Activated T-helper 17 cell treated with anti-CD3 and anti-CD28 coated beads, Interleukin-2, amount 50 U/mL, for 72 hours (primary cell): ENCODE measurements around the gene HPRT1. TPM values are rescaled to one million over a fixed set of nuclear protein-coding genes. Genes with fewer than 3 reads are reported as not detected.

Experiments used
- ATAC-seq: fragments of 150-1000 bp; cut with Tn5 transposase; replicated peaks from 2 replicates; pipeline ENCODE4 v1.10.0; 2021; ENCODE audit warnings: mild to moderate bottlenecking, moderate library complexity
- H3K27ac Mint-ChIP-seq: one replicate; pipeline ENCODE4 v1.8.0; 2022; ENCODE audit warnings: mixed read lengths
- H3K27me3 Mint-ChIP-seq: one replicate; pipeline ENCODE4 v1.8.0; 2022; ENCODE audit warnings: mixed read lengths
- H3K36me3 Mint-ChIP-seq: one replicate; pipeline ENCODE4 v1.8.0; 2022; ENCODE audit warnings: low read depth, mild to moderate bottlenecking, mixed read lengths
- H3K4me1 Mint-ChIP-seq: one replicate; pipeline ENCODE4 v1.8.0; 2022; ENCODE audit warnings: mixed read lengths
- H3K4me3 Mint-ChIP-seq: one replicate; pipeline ENCODE4 v1.8.0; 2022; ENCODE audit warnings: mild to moderate bottlenecking, mixed read lengths
- H3K9me3 Mint-ChIP-seq: one replicate; pipeline ENCODE4 v1.8.0; 2022; ENCODE audit warnings: mixed read lengths
- total RNA-seq, 2 donors: library from RNA; stranded (reverse); gene quantifications; one replicate each; pipeline ENCODE4 v1.2.3, GENCODE V29; 2022

The HPRT1 gene
- total RNA-seq, 2 donors from 2014 or later, result 77.6 to 113 TPM

DNA sequence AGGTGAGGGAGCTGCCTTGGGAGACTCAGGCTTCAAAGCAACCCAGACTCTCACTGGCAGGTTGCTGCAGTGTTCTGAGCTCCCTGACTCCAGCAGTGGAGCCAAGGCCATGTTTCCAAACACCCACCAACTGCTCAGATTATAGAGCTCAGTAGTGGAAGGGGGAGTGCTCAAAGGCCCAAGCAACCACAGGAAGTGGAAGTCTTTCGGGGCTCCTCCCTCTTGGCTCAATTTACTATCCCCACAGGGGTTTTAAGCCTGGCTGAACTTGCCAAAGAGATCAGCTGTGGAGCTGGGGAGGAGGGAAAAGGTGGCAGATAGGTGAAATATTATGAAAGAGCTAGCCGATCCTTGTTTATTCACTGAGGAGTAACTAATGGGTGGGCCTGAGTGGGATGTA lies 82.5 kb downstream of the HPRT1 start:
- Mint-ChIP-seq H3K4me3 (no peak overlapping the region), H3K27ac (no peak overlapping the region), H3K4me1 (no peaks in the 10 kb centered on the region), H3K27me3 (peaks cover 4% of the 10 kb centered on the region), H3K36me3 (no peaks in the 10 kb centered on the region), H3K9me3 (no peaks in the 10 kb centered on the region)
- ATAC-seq, result no peak

DNA sequence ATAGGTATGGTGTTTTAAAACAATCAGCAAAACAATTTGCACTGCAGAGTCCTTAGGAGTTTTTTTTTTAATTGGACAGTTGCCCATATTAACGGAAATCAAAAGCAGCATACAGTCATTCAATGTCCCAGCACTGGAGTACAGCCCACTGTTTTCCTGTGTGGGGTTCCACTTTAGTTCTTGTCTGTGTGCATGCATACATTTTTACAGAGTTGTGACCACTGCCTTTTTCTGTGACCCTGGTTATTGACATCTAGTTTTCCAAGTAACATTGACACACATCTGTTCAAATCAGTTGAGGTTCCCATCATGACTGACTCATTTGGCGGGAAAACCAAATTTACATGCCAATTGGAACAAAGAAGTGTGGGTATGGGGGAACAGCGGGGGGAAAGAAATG lies 83.3 kb downstream of the HPRT1 start:
- Mint-ChIP-seq H3K9me3 (no peaks in the 10 kb centered on the region), H3K4me1 (peaks cover 2% of the 10 kb centered on the region), H3K4me3 (no peak overlapping the region), H3K36me3 (peaks cover under 1% of the 10 kb centered on the region), H3K27ac (no peak overlapping the region), H3K27me3 (peaks cover 6% of the 10 kb centered on the region)
- no peak for ATAC-seq

DNA sequence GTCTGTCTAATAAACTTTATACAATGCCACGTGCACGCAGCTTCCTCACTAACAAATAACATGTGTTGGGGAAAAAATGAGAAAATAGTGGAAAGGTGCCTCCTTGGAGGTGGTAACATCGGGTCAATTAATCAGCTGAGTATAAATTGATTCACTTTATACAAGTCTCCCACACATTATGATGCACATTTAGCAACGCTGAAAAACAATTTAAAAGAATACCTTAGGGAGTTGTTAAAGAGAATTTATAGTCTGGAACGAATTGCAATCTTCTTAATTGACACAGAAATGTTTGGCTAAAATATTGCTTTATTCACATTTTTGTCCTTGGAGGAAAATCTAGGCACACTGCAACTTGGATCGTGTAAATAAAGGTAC lies 84.2 kb downstream of the HPRT1 start:
- no peak overlapping the region for H3K4me3 Mint-ChIP-seq
- no peaks in the 10 kb centered on the region for H3K9me3 Mint-ChIP-seq
- ATAC-seq, result no peak
- H3K4me1 Mint-ChIP-seq, result peaks cover 5% of the 10 kb centered on the region
- peaks cover 9% of the 10 kb centered on the region for H3K36me3 Mint-ChIP-seq
- no peak overlapping the region for H3K27ac Mint-ChIP-seq
- H3K27me3 Mint-ChIP-seq, result peaks cover 14% of the 10 kb centered on the region

DNA sequence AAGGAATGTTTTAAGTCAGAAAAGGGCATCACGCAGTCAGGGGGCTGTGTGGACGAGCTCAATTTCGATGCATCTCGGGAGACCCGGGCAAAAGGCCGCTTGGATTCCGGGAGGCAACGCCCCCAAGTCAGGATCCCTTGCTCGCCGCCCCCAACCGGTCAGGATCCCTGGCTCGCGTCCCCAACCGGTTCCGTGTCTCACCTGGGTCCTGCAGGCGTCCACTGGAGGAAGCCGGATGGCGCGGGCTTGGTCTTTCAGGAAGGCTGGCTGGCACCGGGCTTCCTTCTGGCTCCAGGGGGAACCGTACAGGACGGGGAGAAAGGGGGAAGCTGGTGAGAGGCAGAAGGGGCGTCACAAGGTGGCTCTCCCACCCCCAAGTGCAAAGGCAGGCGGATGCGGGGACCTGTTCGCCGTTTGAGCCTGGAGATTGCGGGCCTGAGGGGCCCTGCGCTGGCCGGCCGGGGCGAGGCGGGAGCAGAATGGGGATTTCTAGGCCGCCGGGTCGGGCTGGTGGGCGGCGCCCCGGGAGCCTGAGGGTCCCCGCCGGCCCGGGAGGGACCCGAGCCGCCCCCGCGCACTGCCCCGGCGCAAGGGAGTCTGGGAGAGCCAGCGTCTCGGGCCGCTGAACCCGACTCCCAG lies 84.7 kb downstream of the HPRT1 start:
- Mint-ChIP-seq H3K36me3 (peaks cover 9% of the 10 kb centered on the region), H3K4me1 (peaks cover 5% of the 10 kb centered on the region), H3K4me3 (no peak overlapping the region), H3K27me3 (peaks cover 15% of the 10 kb centered on the region), H3K9me3 (no peaks in the 10 kb centered on the region), H3K27ac (no peak overlapping the region)
- ATAC-seq, result no peak

DNA sequence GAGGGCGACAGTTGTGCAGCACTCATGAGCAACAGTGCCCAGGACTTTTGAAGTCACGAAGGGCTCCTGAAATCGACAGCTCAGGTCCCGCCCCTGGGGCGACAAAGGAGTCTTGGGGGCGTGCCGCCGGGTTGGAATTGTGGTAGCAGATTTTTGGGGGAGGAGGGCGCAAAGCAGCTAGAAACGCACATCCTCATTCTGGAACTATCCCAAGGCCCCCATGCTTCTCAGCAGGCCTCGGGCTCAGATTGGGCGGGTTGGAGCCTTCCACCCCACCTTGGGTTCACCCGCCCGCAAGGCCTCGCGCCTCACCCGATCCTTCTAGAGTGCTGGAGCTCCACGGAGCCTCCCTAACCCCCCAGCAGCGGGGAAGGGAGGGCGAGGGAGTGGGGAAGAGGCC lies 85.5 kb downstream of the HPRT1 start:
- H3K9me3 Mint-ChIP-seq, result no peaks in the 10 kb centered on the region
- ATAC-seq, result no peak

DNA sequence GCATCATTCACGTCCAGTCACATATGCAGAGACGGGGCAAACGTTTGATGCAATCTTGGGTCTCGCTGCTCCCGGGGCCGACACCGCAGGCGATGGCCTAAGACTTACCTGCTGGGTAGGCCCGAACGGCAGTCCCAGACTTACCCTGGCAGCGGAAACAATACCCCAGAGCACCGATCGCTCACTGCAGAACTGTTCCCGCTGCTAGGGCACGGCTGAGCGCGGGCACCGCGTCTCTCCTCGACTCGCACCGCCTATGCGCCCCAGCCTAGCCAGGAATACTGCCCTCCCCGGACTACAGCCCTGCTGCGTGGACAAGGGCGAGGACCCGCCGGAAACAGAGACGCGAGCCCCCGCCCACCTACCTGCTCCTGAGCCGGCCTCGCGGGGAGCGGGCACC lies 86.2 kb downstream of the HPRT1 start:
- Mint-ChIP-seq H3K27ac (no peak overlapping the region), H3K36me3 (peaks cover 15% of the 10 kb centered on the region), H3K4me1 (peaks cover 11% of the 10 kb centered on the region), H3K4me3 (no peak overlapping the region), H3K27me3 (peaks cover 23% of the 10 kb centered on the region), H3K9me3 (no peaks in the 10 kb centered on the region)
- no peak for ATAC-seq

More for the DNA sequence above, 85.5 kb downstream of the HPRT1 start:
- peaks cover 22% of the 10 kb centered on the region for H3K27me3 Mint-ChIP-seq
- H3K36me3 Mint-ChIP-seq, result peaks cover 14% of the 10 kb centered on the region
- H3K4me3 Mint-ChIP-seq, result no peak overlapping the region
- peaks cover 10% of the 10 kb centered on the region for H3K4me1 Mint-ChIP-seq
- H3K27ac Mint-ChIP-seq, result no peak overlapping the region

DNA sequence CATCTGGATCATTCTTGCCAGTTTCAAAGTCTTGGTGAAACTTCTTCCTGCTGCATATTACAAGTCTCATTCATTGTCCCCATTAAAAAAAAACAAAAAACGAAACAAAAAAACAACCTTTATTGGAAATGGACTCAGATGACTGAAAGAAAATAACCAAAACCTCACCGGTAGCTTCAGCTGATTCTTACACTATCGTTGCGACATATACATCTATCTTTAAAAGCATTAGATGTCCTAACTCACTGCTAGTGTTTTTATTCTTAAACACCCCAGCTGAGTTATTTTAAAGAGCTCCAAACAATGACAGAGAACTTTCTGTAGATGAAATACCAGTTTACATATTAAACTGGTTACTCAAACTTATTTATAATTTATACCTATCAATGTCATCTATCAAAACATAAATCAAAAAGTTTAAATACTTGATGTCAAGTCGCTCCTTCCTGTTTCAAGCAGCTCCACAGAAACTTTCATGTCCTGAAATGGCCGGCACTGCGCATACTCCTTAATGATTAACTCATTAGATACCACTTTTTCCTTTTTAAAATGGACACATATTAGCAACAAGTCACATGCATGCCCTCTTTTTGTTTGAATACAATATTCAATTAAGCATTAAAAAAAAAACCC lies 87.2 kb downstream of the HPRT1 start:
- ATAC-seq, result no peak
- no peak overlapping the region for H3K27ac Mint-ChIP-seq
- H3K36me3 Mint-ChIP-seq, result peaks cover 15% of the 10 kb centered on the region
- H3K4me1 Mint-ChIP-seq, result peaks cover 11% of the 10 kb centered on the region
- H3K9me3 Mint-ChIP-seq, result no peaks in the 10 kb centered on the region
- no peak overlapping the region for H3K4me3 Mint-ChIP-seq
- H3K27me3 Mint-ChIP-seq, result peaks cover 23% of the 10 kb centered on the region

DNA sequence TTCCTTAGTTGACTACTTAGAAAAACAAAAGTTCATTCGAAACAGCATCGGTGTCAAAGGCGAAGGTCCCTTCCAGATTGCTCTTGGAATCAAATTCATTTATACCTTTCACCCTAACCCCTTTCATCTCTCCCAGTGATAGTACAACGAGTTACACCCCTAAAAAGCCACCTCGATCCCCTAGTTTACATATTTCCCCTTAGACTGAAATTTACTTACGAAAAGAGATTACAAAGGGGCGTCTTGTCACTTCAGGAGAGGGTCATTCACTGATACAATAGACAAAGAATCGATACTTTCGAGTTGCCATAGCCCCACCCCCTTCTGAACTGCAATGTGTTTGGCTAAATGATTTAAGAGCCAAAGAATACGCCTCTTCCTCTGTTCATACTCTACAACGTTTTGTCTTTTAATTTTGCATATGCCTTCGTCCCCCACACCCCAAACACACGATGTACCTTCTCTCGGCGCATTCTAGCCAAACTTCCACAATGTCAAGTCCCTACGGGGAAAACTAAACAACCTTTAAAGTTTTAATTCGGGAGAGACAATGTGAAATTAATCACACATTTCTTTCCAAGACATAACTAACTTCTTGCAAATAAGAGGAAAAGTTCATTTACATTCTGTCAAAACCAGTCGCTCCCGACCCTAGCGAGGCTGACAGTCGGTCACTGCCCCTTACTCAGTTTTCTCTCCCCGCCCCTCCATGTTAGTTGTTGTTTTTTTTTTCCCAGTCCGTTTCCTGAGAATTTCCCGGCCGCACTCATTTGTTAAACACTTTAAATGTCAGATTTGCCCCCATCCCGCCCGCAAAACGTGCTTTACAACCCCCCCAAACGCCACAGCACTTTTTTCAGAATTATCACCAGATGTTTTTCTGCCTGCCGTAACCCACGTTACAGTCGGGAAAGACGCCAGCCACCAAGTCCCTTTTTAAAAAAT lies 88.6 kb downstream of the HPRT1 start:
- H3K9me3 Mint-ChIP-seq, result no peaks in the 10 kb centered on the region
- no peak for ATAC-seq
- peaks cover 15% of the 10 kb centered on the region for H3K36me3 Mint-ChIP-seq
- H3K27me3 Mint-ChIP-seq, result peaks cover 19% of the 10 kb centered on the region
- H3K4me1 Mint-ChIP-seq, result peaks cover 11% of the 10 kb centered on the region
- H3K4me3 Mint-ChIP-seq, result peak overlapping the region; percentile 77
- peak overlapping the region; percentile 75 for H3K27ac Mint-ChIP-seq

Other genes with a start within 250 kb of the HPRT1 start
- not detected for gene CCDC160, start 223.0 kb upstream of the HPRT1 start, total RNA-seq
- gene PHF6, start 86.9 kb upstream of the HPRT1 start, total RNA-seq, result 10 to 100 TPM; 27.6 to 33.9 TPM
- gene PLAC1, start 198.3 kb downstream of the HPRT1 start, total RNA-seq, result 1 to 10 TPM in 1 of 2 donors, not detected in 1; 1.1 TPM